Hepatocyte (in vitro differentiated cells): ENCODE measurements around the gene GLRX2. TPM values are rescaled to one million over a fixed set of nuclear protein-coding genes. Genes with fewer than 3 reads are reported as not detected.

ENCODE experiments used
- DNase-seq: peaks from one replicate; pipeline ENCODE4 v3.0.0-alpha.2; 2016; ENCODE audit warnings: low spot score
- H2AFZ ChIP-seq: fragments of 200-600 bp; sonication (generic); 2 replicates; pipeline ENCODE4 v1.6.0; 2016; ENCODE audit warnings: antibody characterized with exemption, mild to moderate bottlenecking
- H3K27ac ChIP-seq: fragments of 200-600 bp; sonication (generic); 2 replicates; pipeline ENCODE4 v1.5.1; 2016; ENCODE audit warnings: mild to moderate bottlenecking
- H3K27me3 ChIP-seq: fragments of 200-600 bp; sonication (generic); 2 replicates; pipeline ENCODE4 v1.6.1; 2016
- H3K36me3 ChIP-seq: fragments of 200-600 bp; sonication (generic); replicated peaks from 2 replicates; pipeline ENCODE4 v1.5.1; 2016; ENCODE audit warnings: low read depth; ENCODE audit not compliant: insufficient read depth
- H3K4me1 ChIP-seq: fragments of 200-600 bp; sonication (generic); 2 replicates; pipeline ENCODE4 v1.5.1; 2016; ENCODE audit warnings: mild to moderate bottlenecking, moderate library complexity; ENCODE audit not compliant: insufficient read depth
- H3K4me2 ChIP-seq: fragments of 200-600 bp; sonication (generic); 2 replicates; pipeline ENCODE4 v1.6.0; 2016
- H3K4me3 ChIP-seq: fragments of 200-600 bp; sonication (generic); 2 replicates; pipeline ENCODE4 v1.5.1; 2016; ENCODE audit warnings: mild to moderate bottlenecking
- H3K79me2 ChIP-seq: fragments of 200-600 bp; sonication (generic); 2 replicates; pipeline ENCODE4 v1.6.0; 2017; ENCODE audit warnings: mild to moderate bottlenecking
- H3K9me2 ChIP-seq: fragments of 200-600 bp; sonication (generic); replicated peaks from 2 replicates; pipeline ENCODE4 v1.6.0; 2017; ENCODE audit warnings: mild to moderate bottlenecking; ENCODE audit not compliant: insufficient read depth
- H3K9me3 ChIP-seq: fragments of 200-600 bp; sonication (generic); 2 replicates; pipeline ENCODE4 v1.5.1; 2016; ENCODE audit warnings: low read depth, mild to moderate bottlenecking
- H4K20me1 ChIP-seq: fragments of 200-600 bp; sonication (generic); 2 replicates; pipeline ENCODE4 v1.6.0; 2016; ENCODE audit warnings: mild to moderate bottlenecking; ENCODE audit not compliant: insufficient read depth, poor library complexity, severe bottlenecking
- CTCF ChIP-seq: fragments of 200-600 bp; sonication (generic); IDR thresholded peaks from 2 replicates; pipeline ENCODE4 v1.5.1; 2016; ENCODE audit warnings: antibody characterized with exemption, mild to moderate bottlenecking; ENCODE audit not compliant: poor library complexity
- EZH2 ChIP-seq: fragments of 200-600 bp; sonication (generic); IDR thresholded peaks from 2 replicates; pipeline ENCODE4 v1.6.1; 2016; ENCODE audit warnings: antibody characterized with exemption, mild to moderate bottlenecking, borderline replicate concordance
- EZH2phosphoT487 ChIP-seq: fragments of 200-600 bp; sonication (generic); IDR thresholded peaks from one replicate; pipeline ENCODE4 v1.6.1; 2018; ENCODE audit warnings: antibody characterized with exemption, mild to moderate bottlenecking, low read depth, moderate library complexity; ENCODE audit not compliant: unreplicated experiment, severe bottlenecking
- WGBS: methylation state at CpG from one replicate; pipeline ENCODE4 v1.1.6; 2016; ENCODE audit warnings: low lambda C conversion rate; ENCODE audit errors: missing lambda C conversion rate; 5-methylcytosine and 5-hydroxymethylcytosine counted together
- polyA plus RNA-seq: library from polyadenylated mRNA; unstranded; fragments of >200 nt; fragmentation: Nextera tagmentation; extraction: Ambion mirVana; gene quantifications from 2 replicates; pipeline ENCODE4 v1.2.1, GENCODE V29; 2016
- total RNA-seq: library from RNA; depleted of rRNA; stranded (reverse); fragments of >200 nt; gene quantifications from 2 replicates; pipeline ENCODE4 v1.2.3, GENCODE V29; 2014

The GLRX2 gene
- total and polyA plus RNA-seq, 2 experiments from 2014 or later = 20.4 to 41.0 TPM

DNA sequence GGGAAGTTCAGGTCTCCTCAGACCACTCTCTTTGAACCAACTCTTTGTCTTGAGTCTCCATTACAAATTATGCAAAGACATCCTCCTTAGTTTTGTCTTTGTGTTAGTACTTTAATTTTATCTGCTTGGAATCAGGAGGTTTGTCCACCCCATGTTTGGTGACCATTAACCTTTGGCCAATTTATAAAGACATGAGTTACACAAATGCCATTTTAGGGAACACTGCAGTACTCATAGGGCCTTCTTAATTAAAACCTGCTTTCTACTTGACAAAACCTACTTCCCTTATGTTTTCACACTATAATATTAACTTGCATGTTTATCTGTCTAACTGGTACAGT lies 8.7 kb upstream of the GLRX2 start:
- Histone ChIP-seq H3K9me3 (no peaks in the 10 kb centered on the region), H3K4me3 (no peak overlapping the region), H3K27ac (no peak overlapping the region), H3K36me3 (no peaks in the 10 kb centered on the region), H3K4me2 (no peak overlapping the region), H3K79me2 (no peaks in the 10 kb centered on the region), H3K9me2 (no peaks in the 10 kb centered on the region), H3K27me3 (no peaks in the 10 kb centered on the region), H3K4me1 (peaks cover 33% of the 10 kb centered on the region), H2AFZ (no peak overlapping the region), H4K20me1 (no peaks in the 10 kb centered on the region)
- no peak for DNase-seq
- TF ChIP-seq EZH2 (no peak), CTCF (no peak), EZH2phosphoT487 (no peak)

- WGBS = 71% methylated on average over 9 of the region's 9 CpGs
- Histone ChIP-seq H3K9me3 (no peaks in the 10 kb centered on the region), H3K4me3 (no peak overlapping the region), H4K20me1 (no peaks in the 10 kb centered on the region), H3K27ac (no peak overlapping the region), H3K36me3 (no peaks in the 10 kb centered on the region), H3K27me3 (no peaks in the 10 kb centered on the region), H3K9me2 (no peaks in the 10 kb centered on the region), H3K79me2 (no peaks in the 10 kb centered on the region), H3K4me1 (peaks cover 33% of the 10 kb centered on the region), H2AFZ (no peak overlapping the region), H3K4me2 (no peak overlapping the region)
- no peak for TF ChIP-seq CTCF
- TF ChIP-seq EZH2phosphoT487 = no peak
- TF ChIP-seq EZH2 = no peak
- DNase-seq = no peak
Observed at GRCh38 chr1:193113258-193113991, 8.2 kb upstream of the GLRX2 start.

DNA sequence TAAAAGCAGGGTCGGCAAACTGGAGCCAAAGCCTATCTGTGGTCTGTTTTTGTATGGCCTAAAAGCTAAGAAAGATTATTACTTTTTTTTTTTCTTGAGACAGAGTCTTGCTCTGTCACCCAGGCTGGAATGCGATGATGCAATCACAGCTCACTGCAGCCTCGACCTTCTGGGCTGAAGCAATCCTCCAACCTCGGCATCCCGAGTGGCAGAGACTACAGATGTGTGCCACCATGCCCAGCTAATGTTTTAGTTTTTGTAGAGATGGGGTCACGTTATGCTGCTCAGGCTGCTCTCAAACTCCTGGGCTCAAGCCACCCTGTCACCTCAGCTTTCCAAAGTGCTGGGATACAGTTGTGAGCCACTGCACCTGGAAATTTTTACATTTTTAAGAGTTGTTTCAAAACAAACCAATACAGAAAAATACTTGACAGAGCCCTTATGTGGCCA lies 6.5 kb upstream of the GLRX2 start:
- H3K27me3 ChIP-seq = no peaks in the 10 kb centered on the region
- TF ChIP-seq CTCF (no peak), EZH2 (no peak), EZH2phosphoT487 (no peak)
- peak; percentile 79 for DNase-seq
- peak overlapping the region; percentile 69 for H3K4me2 ChIP-seq
- peak overlapping the region; percentile 85 for H3K27ac ChIP-seq
- H2AFZ ChIP-seq = peak overlapping the region; percentile 11
- no peaks in the 10 kb centered on the region for H4K20me1 ChIP-seq
- H3K79me2 ChIP-seq = no peaks in the 10 kb centered on the region
- no peaks in the 10 kb centered on the region for H3K9me3 ChIP-seq
- H3K36me3 ChIP-seq = no peaks in the 10 kb centered on the region
- no peaks in the 10 kb centered on the region for H3K9me2 ChIP-seq
- H3K4me3 ChIP-seq = no peak overlapping the region
- WGBS = 24% methylated on average over 6 of the region's 6 CpGs
- peaks cover 33% of the 10 kb centered on the region for H3K4me1 ChIP-seq
